ENCODE measurements around the gene TRPM1.

Gene TRPM1

GRCh38 chr15:31001702-31002101 lies 99.8 kb downstream of the TRPM1 start:
- H3K4me3 ChIP-seq (ENCODE audit: low read depth, low read length): no peak overlapping the region
- no peaks in the 10 kb centered on the region for H3K4me1 ChIP-seq
- no peaks in the 10 kb centered on the region for H3K36me3 ChIP-seq
- TF ChIP-seq CTCF (IDR thresholded peaks at IDR 0.05; ENCODE audit: low read depth, low read length): no peak
- H3K9me3 ChIP-seq: no peaks in the 10 kb centered on the region
- peaks cover 37% of the 10 kb centered on the region for H3K27me3 ChIP-seq
- no peak for DNase-seq

- no peak for TF ChIP-seq CTCF (IDR thresholded peaks at IDR 0.05; ENCODE audit: low read depth, low read length)
These were observed 101.8 kb downstream of the TRPM1 start for GRCh38 chr15:30999729-31000128.

GRCh38 chr15:30997270-30997669 lies 104.3 kb downstream of the TRPM1 start:
- Histone ChIP-seq H3K4me3 (ENCODE audit: low read depth, low read length) (no peak overlapping the region), H3K27me3 (peaks cover 9% of the 10 kb centered on the region), H3K36me3 (no peaks in the 10 kb centered on the region), H3K4me1 (no peaks in the 10 kb centered on the region), H3K9me3 (no peaks in the 10 kb centered on the region)
- TF ChIP-seq CTCF (IDR thresholded peaks at IDR 0.05; ENCODE audit: low read depth, low read length): no peak
- no peak for DNase-seq

More at GRCh38 chr15:30999729-31000128, 101.8 kb downstream of the TRPM1 start:
- no peaks in the 10 kb centered on the region for H3K36me3 ChIP-seq
- no peaks in the 10 kb centered on the region for H3K4me1 ChIP-seq
- no peak overlapping the region for H3K4me3 ChIP-seq (ENCODE audit: low read depth, low read length)
- no peak for DNase-seq
- no peaks in the 10 kb centered on the region for H3K9me3 ChIP-seq
- H3K27me3 ChIP-seq: peaks cover 28% of the 10 kb centered on the region

GRCh38 chr15:30992249-30992864 lies 109.2 kb downstream of the TRPM1 start:
- H3K4me3 ChIP-seq (ENCODE audit: low read depth, low read length): peak overlapping the region; percentile 94
- no peak for DNase-seq
- H3K9me3 ChIP-seq: no peaks in the 10 kb centered on the region
- H3K27me3 ChIP-seq: no peaks in the 10 kb centered on the region
- no peaks in the 10 kb centered on the region for H3K4me1 ChIP-seq
- TF ChIP-seq CTCF (IDR thresholded peaks at IDR 0.05; ENCODE audit: low read depth, low read length): no peak
- H3K36me3 ChIP-seq: no peaks in the 10 kb centered on the region

GRCh38 chr15:30991255-30992235 lies 110.0 kb downstream of the TRPM1 start, which contains the start of gene MTMR10:
Gene MTMR10, minus strand, starts transcription at chr15:30991628. Its CDS starts 122 bp downstream, at chr15:30991506.
- Histone ChIP-seq H3K27me3 (no peaks in the 10 kb centered on the region), H3K36me3 (no peaks in the 10 kb centered on the region), H3K9me3 (no peaks in the 10 kb centered on the region), H3K4me1 (no peaks in the 10 kb centered on the region), H3K4me3 (ENCODE audit: low read depth, low read length) (peak within 1 kb of the TSS; percentile 94)
- TF ChIP-seq CTCF (IDR thresholded peaks at IDR 0.05; ENCODE audit: low read depth, low read length): no peak
- peak; percentile 86 for DNase-seq
